IMR-90 (cell line): ENCODE data around the gene FAM184A. TPM values are rescaled to one million over a fixed set of nuclear protein-coding genes. Genes with fewer than 3 reads are reported as not detected.

Experiments
- ATAC-seq: fragments of 200-7000 bp; cut with Tn5 transposase; 2 replicates; pipeline ENCODE4 v1.9.1; 2020; ENCODE audit warnings: low read depth, mild to moderate bottlenecking, moderate library complexity
- BruUV-seq: library from RNA; stranded (reverse); fragments of 400-500 nt; replicated peaks from 2 replicates; lab custom pipeline; 2021; lab: Mats Ljungman, UMichigan
- CTCF ChIA-PET: fragments of 300-600 bp; formaldehyde crosslinking; extraction: SDS; loops from one replicate; lab custom pipeline; 2021; ENCODE audit warnings: antibody characterized with exemption; lab: Yijun Ruan, JAX
- POLR2A ChIA-PET: fragments of 300-600 bp; sonication (Branson Sonifier 250); formaldehyde crosslinking; loops from one replicate; lab custom pipeline; 2022; ENCODE audit warnings: antibody characterized with exemption; ENCODE audit not compliant: unreplicated experiment; lab: Charles Lee
- DNase-seq: peaks from one replicate; pipeline ENCODE4 v3.0.0; 2013
- H2AFZ ChIP-seq: replicated peaks from 2 replicates; pipeline ENCODE3; 2013; ENCODE audit warnings: low read length, mild to moderate bottlenecking; ENCODE audit not compliant: poor library complexity
- H2AK5ac ChIP-seq: 2 replicates; pipeline ENCODE4 v1.6.1; 2013; ENCODE audit warnings: low read depth, low read length, inconsistent platforms
- H2AK9ac ChIP-seq: replicated peaks from 2 replicates; pipeline ENCODE3; 2013; ENCODE audit warnings: mild to moderate bottlenecking, low read depth, low read length, moderate library complexity; ENCODE audit not compliant: poor library complexity
- H2BK120ac ChIP-seq: 2 replicates; pipeline ENCODE4 v1.6.1; 2013; ENCODE audit warnings: low read depth, low read length, inconsistent platforms
- H2BK15ac ChIP-seq: 3 replicates; pipeline ENCODE4 v1.6.1; 2013; ENCODE audit warnings: low read depth, low read length, inconsistent platforms
- H2BK20ac ChIP-seq: 2 replicates; pipeline ENCODE4 v1.6.1; 2013; ENCODE audit warnings: low read depth, mild to moderate bottlenecking, inconsistent platforms, low read length, moderate library complexity
- H2BK5ac ChIP-seq: 2 replicates; pipeline ENCODE4 v1.6.1; 2013; ENCODE audit warnings: mild to moderate bottlenecking, low read depth, low read length, inconsistent platforms; ENCODE audit not compliant: poor library complexity, severe bottlenecking
- H3K14ac ChIP-seq: replicated peaks from 2 replicates; pipeline ENCODE4 v1.6.1; 2013; ENCODE audit warnings: low read depth, low read length, inconsistent platforms
- H3K18ac ChIP-seq: 2 replicates; pipeline ENCODE4 v1.6.1; 2013; ENCODE audit warnings: low read depth, low read length, control low read depth
- H3K23ac ChIP-seq: 2 replicates; pipeline ENCODE4 v1.6.1; 2013; ENCODE audit warnings: low read depth, low read length, inconsistent platforms
- H3K27ac ChIP-seq: 2 replicates; pipeline ENCODE4 v1.5.1; 2013; ENCODE audit warnings: mild to moderate bottlenecking, control low read depth, low read length; ENCODE audit not compliant: insufficient read depth
- H3K27me3 ChIP-seq: 2 replicates; pipeline ENCODE4 v1.6.1; 2013; ENCODE audit warnings: low read length; ENCODE audit not compliant: control insufficient read depth, insufficient read depth
- H3K36me3 ChIP-seq: 2 replicates; pipeline ENCODE4 v1.6.1; 2013; ENCODE audit warnings: low read length, mixed read lengths; ENCODE audit not compliant: control insufficient read depth, insufficient read depth
- H3K4ac ChIP-seq: 2 replicates; pipeline ENCODE4 v1.6.1; 2013; ENCODE audit warnings: low read depth, low read length, inconsistent platforms
- H3K4me1 ChIP-seq: 2 replicates; pipeline ENCODE4 v1.6.1; 2013; ENCODE audit warnings: low read length, mixed read lengths; ENCODE audit not compliant: control insufficient read depth, insufficient read depth
- H3K4me2 ChIP-seq: 2 replicates; pipeline ENCODE4 v1.6.1; 2013; ENCODE audit warnings: low read depth, mild to moderate bottlenecking, control low read depth, low read length, moderate library complexity
- H3K4me3 ChIP-seq: 2 replicates; pipeline ENCODE4 v1.5.1; 2013; ENCODE audit warnings: low read depth, mild to moderate bottlenecking, control low read depth, low read length, moderate library complexity; ENCODE audit not compliant: insufficient read depth
- H3K56ac ChIP-seq: 2 replicates; pipeline ENCODE4 v1.6.1; 2013; ENCODE audit warnings: low read length, inconsistent platforms; ENCODE audit not compliant: insufficient read depth; ENCODE audit errors: extremely low read depth
- H3K79me1 ChIP-seq, 2 experiments: 2 replicates each; pipeline ENCODE4 v1.6.1; 2013; ENCODE audit warnings: low read length in 2 of 2, inconsistent platforms in 1 of 2, low read depth in 1 of 2
- H3K9ac ChIP-seq: 2 replicates; pipeline ENCODE4 v1.6.1; 2013; ENCODE audit warnings: low read depth, low read length, control low read depth
- H3K9me1 ChIP-seq: 2 replicates; pipeline ENCODE4 v1.6.1; 2013; ENCODE audit warnings: low read length, inconsistent platforms; ENCODE audit not compliant: insufficient read depth
- H3K9me3 ChIP-seq: 2 replicates; pipeline ENCODE4 v1.6.1; 2013; ENCODE audit warnings: low read length; ENCODE audit not compliant: control insufficient read depth, insufficient read depth
- H4K20me1 ChIP-seq: 2 replicates; pipeline ENCODE4 v1.6.1; 2013; ENCODE audit warnings: low read length, inconsistent platforms; ENCODE audit not compliant: insufficient read depth
- H4K5ac ChIP-seq: 2 replicates; pipeline ENCODE4 v1.6.1; 2013; ENCODE audit warnings: mild to moderate bottlenecking, low read depth, low read length, control low read depth
- H4K8ac ChIP-seq, 2 experiments: 2 replicates each; pipeline ENCODE4 v1.6.1; 2013; ENCODE audit warnings: low read depth in 2 of 2, low read length in 2 of 2, control low read depth in 1 of 2, inconsistent platforms in 1 of 2
- H4K91ac ChIP-seq: 2 replicates; pipeline ENCODE4 v1.6.1; 2013; ENCODE audit warnings: low read depth, low read length, inconsistent platforms; ENCODE audit not compliant: insufficient read depth
- CEBPB ChIP-seq: IDR thresholded peaks from 2 replicates; pipeline ENCODE4 v1.6.1; 2012; ENCODE audit warnings: low read depth, low read length, improper control_type of control experiment
- RCOR1 ChIP-seq: IDR thresholded peaks from 2 replicates; pipeline ENCODE4 v1.6.1; 2012; ENCODE audit warnings: mild to moderate bottlenecking, low read length, improper control_type of control experiment; ENCODE audit not compliant: insufficient replicate concordance
- RFX5 ChIP-seq: IDR thresholded peaks from 2 replicates; pipeline ENCODE4 v1.8.0; 2012; ENCODE audit warnings: low read depth, mild to moderate bottlenecking, low read length, moderate library complexity
- WGBS, 2 experiments: methylation state at CpG; one replicate each; pipeline versions ENCODE4 v1.1.5 to v1.1.7; 2013; ENCODE audit warnings: missing lambda C conversion rate in 2 of 2; ENCODE audit not compliant: insufficient read length in 1 of 2; ENCODE audit errors: extremely low coverage in 2 of 2; 5-methylcytosine and 5-hydroxymethylcytosine counted together
- dilution Hi-C: fragments of 300-500 bp; cut with HindIII; formaldehyde crosslinking; loops from one replicate; pipeline ENCODE4 v1.14.3; 2018; ENCODE audit warnings: low sequenced_read_pairs; ENCODE audit not compliant: unreplicated experiment
- in situ Hi-C: fragments of 300-500 bp; cut with MboI; formaldehyde crosslinking; loops from 3 replicates; pipeline ENCODE4 v1.14.3; 2019; ENCODE audit warnings: low sequenced_read_pairs, inconsistent platforms, mixed read lengths
- intact Hi-C: fragments of 100-400 bp; cut with micrococcal nuclease; formaldehyde crosslinking; loops from 2 replicates; pipeline ENCODE4 v1.10.0; 2022
- polyA plus RNA-seq, 3 experiments: library from polyadenylated mRNA; depleted of rRNA; stranded (reverse); fragments of >200 nt; gene quantifications; 2 replicates each; pipeline ENCODE4 v1.2.3, GENCODE V29; 2012; ENCODE audit warnings: low replicate concordance in 1 of 3
- total RNA-seq: library from RNA; depleted of rRNA; stranded (reverse); fragments of >200 nt; gene quantifications from 2 replicates; pipeline ENCODE4 v1.2.3, GENCODE V29; 2012

The FAM184A gene
- total and polyA plus RNA-seq, 2 of the 4 experiments (the other 2 are of a cell fraction), result 0.03 TPM; not detected in 1

DNA sequence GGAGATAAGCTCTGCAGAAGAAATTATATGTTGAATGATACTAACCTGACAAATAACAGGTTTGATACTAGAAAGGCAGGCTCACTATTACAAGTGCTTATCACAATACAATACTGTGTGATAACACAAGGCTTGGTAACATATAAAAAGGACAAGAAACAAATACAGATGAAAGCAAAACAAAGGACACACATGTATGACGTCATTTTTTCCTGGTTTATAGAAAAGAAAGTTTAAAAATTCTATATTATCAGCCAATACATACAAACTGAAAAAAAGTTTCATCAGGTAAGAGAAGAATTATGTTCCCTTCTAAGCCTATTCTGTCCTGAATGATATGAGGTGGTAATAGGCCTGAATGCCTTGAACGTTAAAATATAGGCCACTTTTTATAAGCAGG is 111.2 kb downstream of the FAM184A start:
- Histone ChIP-seq H3K9ac (no peak overlapping the region), H3K9me3 (no peaks in the 10 kb centered on the region), H2BK120ac (no peak overlapping the region), H2BK20ac (no peak overlapping the region), H3K79me1 (no peaks in the 10 kb centered on the region), H3K27ac (no peak overlapping the region), H3K4me3 (no peak overlapping the region), H2BK5ac (no peak overlapping the region), H4K5ac (no peak overlapping the region), H3K4me1 (no peaks in the 10 kb centered on the region), H3K36me3 (no peaks in the 10 kb centered on the region), H3K56ac (no peak overlapping the region), H3K9me1 (no peaks in the 10 kb centered on the region), H2AFZ (no peak overlapping the region), H4K91ac (no peak overlapping the region), H3K14ac (no peak overlapping the region), H3K4ac (no peak overlapping the region), H3K23ac (no peak overlapping the region), H4K8ac (no peak overlapping the region), H2AK9ac (no peak overlapping the region), H4K20me1 (no peaks in the 10 kb centered on the region), H3K18ac (no peak overlapping the region), H3K27me3 (no peaks in the 10 kb centered on the region), H3K4me2 (no peak overlapping the region), H2AK5ac (no peak overlapping the region), H2BK15ac (no peak overlapping the region)
- TF ChIP-seq RCOR1 (no peak), CEBPB (no peak), RFX5 (no peak)
- intact Hi-C loops, result loop anchor here (5.0 kb wide), 1 partner anchor 385 kb away; no protein-coding TSS in a partner anchor
- ChIA-PET POLR2A (no interaction called here), CTCF (interaction anchor here (1.3 kb wide), 1 partner anchor 144 kb away, joined by 3 read pairs; no protein-coding TSS in a partner anchor)
- no TSS peak for BruUV-seq
- ATAC-seq, result no peak
- no CpG with 5 or more reads among the region's 2 CpGs for WGBS, 2 experiments
- no peak for DNase-seq
- in situ Hi-C loops, result loop anchor here (5.0 kb wide), 1 partner anchor 150 kb away; no protein-coding TSS in a partner anchor
- dilution Hi-C loops, result no loop called here
